ENCODE results near the gene ZXDB.
A peak's percentile ranks its signal among the peaks of the same experiment; 100 is the strongest.
"Not testable (repeated sequence)": the region's sequence is repeated elsewhere in the genome, so short reads cannot be mapped to it uniquely, and the experiment has no call there.

Gene ZXDB

GRCh38 chrX:57591284-57592159, at the start of gene ZXDB:
TSS of gene ZXDB (plus strand) at chrX:57592011. CDS start at chrX:57592049, 38 bp downstream.
- DNase-seq (ENCODE audit: low read depth), result peak; percentile 38
- H3K4me3 ChIP-seq (ENCODE audit: low read depth, low read length), result peak within 1 kb of the TSS; percentile 60

- no peak for TF ChIP-seq CTCF (conservative IDR thresholded peaks at IDR 0.05; ENCODE audit: low read depth, low read length)
- no peak for DNase-seq (ENCODE audit: low read depth)
- no peak overlapping the region for H3K4me3 ChIP-seq (ENCODE audit: low read depth, low read length)
Measured at GRCh38 chrX:57565198-57565597, 26.6 kb upstream of the ZXDB start.

GRCh38 chrX:57573754-57574153, 18.1 kb upstream of the ZXDB start:
- peak; percentile 36 for DNase-seq (ENCODE audit: low read depth)
- peak; percentile 61 for TF ChIP-seq CTCF (conservative IDR thresholded peaks at IDR 0.05; ENCODE audit: low read depth, low read length)
- no peak overlapping the region for H3K4me3 ChIP-seq (ENCODE audit: low read depth, low read length)

- not testable (repeated sequence) for DNase-seq (ENCODE audit: low read depth); H3K4me3 ChIP-seq (ENCODE audit: low read depth, low read length)
- peak; percentile 48 for TF ChIP-seq CTCF (conservative IDR thresholded peaks at IDR 0.05; ENCODE audit: low read depth, low read length)
Measured at GRCh38 chrX:57582948-57583347, 8.9 kb upstream of the ZXDB start.

- DNase-seq (ENCODE audit: low read depth), result no peak
- H3K4me3 ChIP-seq (ENCODE audit: low read depth, low read length), result no peak overlapping the region
- no peak for TF ChIP-seq CTCF (conservative IDR thresholded peaks at IDR 0.05; ENCODE audit: low read depth, low read length)
Measured at GRCh38 chrX:57583477-57583876, 8.3 kb upstream of the ZXDB start.

GRCh38 chrX:57586360-57586759, 5.5 kb upstream of the ZXDB start:
- H3K4me3 ChIP-seq (ENCODE audit: low read depth, low read length), result no peak overlapping the region
- no peak for DNase-seq (ENCODE audit: low read depth)
- TF ChIP-seq CTCF (conservative IDR thresholded peaks at IDR 0.05; ENCODE audit: low read depth, low read length), result no peak

- DNase-seq (ENCODE audit: low read depth), result no peak
- H3K4me3 ChIP-seq (ENCODE audit: low read depth, low read length), result no peak overlapping the region
- no peak for TF ChIP-seq CTCF (conservative IDR thresholded peaks at IDR 0.05; ENCODE audit: low read depth, low read length)
Measured at GRCh38 chrX:57587062-57587461, 4.7 kb upstream of the ZXDB start.
